HepG2 (cell line): Measurements from ENCODE around the gene COG4. TPM values are rescaled to one million over a fixed set of nuclear protein-coding genes. Genes with fewer than 3 reads are reported as not detected.

Experiments used
- ATAC-seq: fragments of 200-7000 bp; cut with Tn5 transposase; 3 replicates; pipeline ENCODE4 v1.9.1; 2020; ENCODE audit warnings: mild to moderate bottlenecking, moderate library complexity
- BruUV-seq: library from RNA; stranded (reverse); fragments of 400-500 nt; replicated peaks from 2 replicates; lab custom pipeline; 2021; lab: Mats Ljungman, UMichigan
- CTCF ChIA-PET: fragments of 300-600 bp; formaldehyde crosslinking; extraction: SDS; loops from one replicate; lab custom pipeline; 2021; ENCODE audit warnings: low total read pairs, inconsistent platforms, low intra/inter-chr PET ratio; lab: Yijun Ruan, JAX
- POLR2A ChIA-PET: fragments of 350-600 bp; sonication (Branson Sonifier 250); formaldehyde crosslinking; loops from one replicate; lab custom pipeline; 2020; ENCODE audit warnings: antibody characterized with exemption, inconsistent platforms; lab: Yijun Ruan, JAX
- DNase-seq: peaks from one replicate; pipeline ENCODE4 v3.0.0-alpha.2; 2015; ENCODE audit warnings: low spot score
- FAIRE-seq: peaks from 3 replicates; lab custom pipeline; 2011; peaks lifted over from hg19 to GRCh38; lab: Jason Lieb, UNC
- H2AFZ ChIP-seq: one replicate; pipeline ENCODE4 v1.6.1; 2011; ENCODE audit warnings: low read length, inconsistent platforms
- H3K27ac ChIP-seq: fragments of 300-600 bp; 3 replicates; pipeline ENCODE4 v1.8.0; 2011; ENCODE audit warnings: mixed run types, mild to moderate bottlenecking, mixed read lengths, low read length, inconsistent platforms; ENCODE audit not compliant: insufficient read depth; ENCODE audit errors: extremely low read length
- H3K27me3 ChIP-seq, 2 experiments: fragments of 200-600 bp in 1 of 2; 2 replicates in 1 of 2; 3 replicates in 1 of 2; pipeline versions ENCODE4 v1.6.0 to v1.8.0; 2011; ENCODE audit warnings: low read length in 2 of 2, mild to moderate bottlenecking in 2 of 2, moderate library complexity in 2 of 2, inconsistent platforms in 1 of 2; ENCODE audit not compliant: insufficient read depth in 2 of 2, control insufficient read depth in 1 of 2
- H3K36me3 ChIP-seq, 2 experiments: fragments of 200-600 bp in 1 of 2; replicated peaks in 1 of 2; 2 replicates in 1 of 2; 3 replicates in 1 of 2; pipeline versions ENCODE4 v1.5.1 to v1.8.0; 2011; ENCODE audit warnings: low read length in 2 of 2, inconsistent platforms in 1 of 2; ENCODE audit not compliant: insufficient read depth in 2 of 2, control insufficient read depth in 1 of 2
- H3K4me1 ChIP-seq: 2 replicates; pipeline ENCODE4 v1.5.1; 2012; ENCODE audit warnings: low read length, inconsistent platforms; ENCODE audit not compliant: insufficient read depth
- H3K4me2 ChIP-seq: 2 replicates; pipeline ENCODE4 v1.6.0; 2011; ENCODE audit warnings: low read depth, low read length, inconsistent platforms
- H3K4me3 ChIP-seq, 3 experiments: fragments of 200-600 bp in 1 of 3; sonication (generic), shearing (Covaris generic) in 1 of 3; replicated peaks in 1 of 3; 2 replicates each; pipeline ENCODE4 v1.5.1; 2011 to 2016; ENCODE audit warnings: low read length in 3 of 3, inconsistent platforms in 2 of 3, low read depth in 2 of 3, mild to moderate bottlenecking in 2 of 3, control low read depth in 1 of 3, mixed read lengths in 1 of 3; ENCODE audit not compliant: insufficient read depth in 1 of 3
- H3K79me2 ChIP-seq: one replicate; pipeline ENCODE4 v1.6.1; 2011; ENCODE audit warnings: low read length, inconsistent platforms; ENCODE audit not compliant: insufficient read depth
- H3K9ac ChIP-seq: 2 replicates; pipeline ENCODE4 v1.6.0; 2011; ENCODE audit warnings: mild to moderate bottlenecking, low read depth, low read length, inconsistent platforms; ENCODE audit not compliant: insufficient read depth
- H3K9me3 ChIP-seq: 2 replicates; pipeline ENCODE4 v1.5.1; 2012; ENCODE audit warnings: mild to moderate bottlenecking, low read length
- H4K20me1 ChIP-seq: 2 replicates; pipeline ENCODE4 v1.6.0; 2011; ENCODE audit warnings: inconsistent platforms, mild to moderate bottlenecking, low read length, moderate library complexity; ENCODE audit not compliant: insufficient read depth
- CEBPB ChIP-seq: IDR thresholded peaks from 2 replicates; pipeline ENCODE4 v1.6.1; 2011; ENCODE audit warnings: low read depth, low read length, improper control_type of control experiment, borderline replicate concordance
- HMGA1 ChIP-seq: sonication (generic); formaldehyde crosslinking; conservative IDR thresholded peaks from 2 replicates; pipeline ENCODE4 v1.4.0; 2020; ENCODE audit warnings: missing genetic modification reagents
- IRF9 ChIP-seq: sonication (generic); formaldehyde crosslinking; IDR thresholded peaks from 2 replicates; pipeline ENCODE4 v1.8.0; 2022; ENCODE audit warnings: missing genetic modification reagents, mild to moderate bottlenecking, borderline replicate concordance
- NFKB2 ChIP-seq: sonication (generic); formaldehyde crosslinking; IDR thresholded peaks from 2 replicates; pipeline ENCODE4 v1.4.0; 2020; ENCODE audit warnings: missing genetic modification reagents, borderline replicate concordance
- PCBP1 ChIP-seq: fragments of 200-400 bp; formaldehyde crosslinking; IDR thresholded peaks from 2 replicates; pipeline ENCODE4 v1.6.1; 2017; ENCODE audit warnings: mild to moderate bottlenecking, low read depth, low read length, borderline replicate concordance
- PHF21A ChIP-seq: sonication (generic); formaldehyde crosslinking; IDR thresholded peaks from 2 replicates; pipeline ENCODE4 v1.5.0; 2020; ENCODE audit warnings: mild to moderate bottlenecking, missing genetic modification reagents
- PHF5A ChIP-seq: IDR thresholded peaks from one replicate; pipeline ENCODE4 v1.6.1; 2018; ENCODE audit warnings: low read depth, missing genetic modification reagents; ENCODE audit not compliant: unreplicated experiment
- RAD21 ChIP-seq: fragments of 450-650 bp; formaldehyde crosslinking; IDR thresholded peaks from 2 replicates; pipeline ENCODE4 v1.5.0; 2020; ENCODE audit warnings: mild to moderate bottlenecking
- RORA ChIP-seq: sonication (generic); formaldehyde crosslinking; IDR thresholded peaks from 2 replicates; pipeline ENCODE4 v1.5.0; 2020; ENCODE audit warnings: mild to moderate bottlenecking, missing genetic modification reagents, moderate library complexity
- SMARCC2 ChIP-seq: fragments of 450-650 bp; IDR thresholded peaks from 2 replicates; pipeline ENCODE4 v1.6.1; 2017; ENCODE audit warnings: antibody characterized with exemption, mild to moderate bottlenecking
- TFDP2 ChIP-seq: sonication (generic); formaldehyde crosslinking; IDR thresholded peaks from 2 replicates; pipeline ENCODE4 v1.4.0; 2020; ENCODE audit warnings: missing genetic modification reagents
- THRA ChIP-seq: sonication (generic); formaldehyde crosslinking; IDR thresholded peaks from 2 replicates; pipeline ENCODE4 v1.4.0; 2020; ENCODE audit warnings: missing genetic modification reagents, borderline replicate concordance
- ZBTB38 ChIP-seq: sonication (generic); formaldehyde crosslinking; IDR thresholded peaks from 2 replicates; pipeline ENCODE4 v1.5.1; 2020; ENCODE audit warnings: mild to moderate bottlenecking, missing genetic modification reagents
- ZMAT3 ChIP-seq: sonication (generic); formaldehyde crosslinking; conservative IDR thresholded peaks from 2 replicates; pipeline ENCODE4 v1.7.0; 2021; ENCODE audit warnings: missing genetic modification reagents
- ZNF367 ChIP-seq: sonication (generic); formaldehyde crosslinking; IDR thresholded peaks from 2 replicates; pipeline ENCODE4 v1.4.0; 2020; ENCODE audit warnings: missing genetic modification reagents, borderline replicate concordance
- ZNF446 ChIP-seq: sonication (generic); formaldehyde crosslinking; IDR thresholded peaks from 2 replicates; pipeline ENCODE4 v1.5.0; 2020; ENCODE audit warnings: mild to moderate bottlenecking, missing genetic modification reagents
- ZNF619 ChIP-seq: sonication (generic); formaldehyde crosslinking; IDR thresholded peaks from 2 replicates; pipeline ENCODE4 v1.4.0; 2020; ENCODE audit warnings: mild to moderate bottlenecking, missing genetic modification reagents
- ZNF720 ChIP-seq: sonication (generic); formaldehyde crosslinking; IDR thresholded peaks from 2 replicates; pipeline ENCODE4 v1.4.0; 2020; ENCODE audit warnings: missing genetic modification reagents
- ZSCAN21 ChIP-seq: sonication (generic); formaldehyde crosslinking; IDR thresholded peaks from 2 replicates; pipeline ENCODE4 v1.8.0; 2022; ENCODE audit warnings: mild to moderate bottlenecking, missing genetic modification reagents, moderate library complexity, borderline replicate concordance
- ZSCAN5A ChIP-seq: sonication (generic); formaldehyde crosslinking; IDR thresholded peaks from 2 replicates; pipeline ENCODE4 v1.8.0; 2022; ENCODE audit warnings: mild to moderate bottlenecking, missing genetic modification reagents, borderline replicate concordance
- WGBS: methylation state at CpG from one replicate; pipeline ENCODE4 v1.1.6; 2017; ENCODE audit warnings: low lambda C conversion rate; 5-methylcytosine and 5-hydroxymethylcytosine counted together
- in situ Hi-C: cut with HindIII; loops from 2 replicates; pipeline ENCODE4 v1.10.0; 2017; ENCODE audit warnings: low pct_unique_long_range_greater_than_20kb; ENCODE audit not compliant: extremely low pct_ligation_motif_present
- intact Hi-C: fragments of 100-400 bp; cut with micrococcal nuclease; formaldehyde crosslinking; loops from one replicate; pipeline ENCODE4 v1.10.0; 2022; ENCODE audit not compliant: unreplicated experiment
- polyA plus RNA-seq, 8 experiments: library from polyadenylated mRNA; depleted of rRNA in 3 of 8; stranded (reverse) in 7 of 8; unstranded in 1 of 8; fragments of >200 nt; fragmentation: Illumina TruSeq in 4 of 8; extraction: Trizol in 4 of 8; gene quantifications; 2 replicates each; pipeline versions ENCODE4 v1.2.1 to v1.2.3, GENCODE V29; 2011 to 2016; ENCODE audit warnings: low read depth in 4 of 8, missing spikeins in 1 of 8, mixed read lengths in 1 of 8; ENCODE audit not compliant: insufficient read depth in 1 of 8
- total RNA-seq, 5 experiments: library from RNA; depleted of rRNA; stranded (reverse); fragments of >200 nt; fragmentation: Illumina TruSeq; extraction: Trizol; gene quantifications; 2 replicates each; pipeline ENCODE4 v1.2.3, GENCODE V29; 2016; ENCODE audit warnings: low read depth in 1 of 5

The COG4 gene
- total and polyA plus RNA-seq, 2 of the 13 experiments (the other 11 are each of a cell fraction or from before 2014, with no cell fraction given): 51.1 to 73.8 TPM

- TF ChIP-seq ZSCAN5A (CRISPR knock-in tag): no peak
- TF ChIP-seq PCBP1: no peak
- no peak for TF ChIP-seq PHF21A (CRISPR knock-in tag)
- no peak for TF ChIP-seq SMARCC2
- no peak for TF ChIP-seq ZNF720 (CRISPR knock-in tag)
- TF ChIP-seq ZBTB38 (CRISPR knock-in tag): peak; percentile 33; the same call in 1 of the 2 replicates
- TF ChIP-seq ZNF446 (CRISPR knock-in tag): 0 out of 2 replicates have a peak, but pooled peaks have one; percentile 29
- no peak for TF ChIP-seq RAD21 (CRISPR knock-in tag)
- no peak for TF ChIP-seq HMGA1
- no peak for TF ChIP-seq ZSCAN21
- TF ChIP-seq ZNF619: no peak
Observed at GRCh38 chr16:70432723-70433457, 90.5 kb downstream of the COG4 start (continued).

- Histone ChIP-seq H3K9ac (peak overlapping the region; percentile 52), H3K4me2 (peak overlapping the region; percentile 36), H3K27me3 (no peaks in the 10 kb centered on the region), H3K4me3 (0 out of 6 replicates have a peak overlapping the region, but pooled peaks of 1 of the 3 experiments have one; percentile 14), H3K9me3 (no peaks in the 10 kb centered on the region), H3K27ac (peak overlapping the region; percentile 65), H3K36me3 (peaks cover 7 to 9% of the 10 kb centered on the region in 2 experiments), H3K4me1 (peaks cover 94% of the 10 kb centered on the region), H3K79me2 (peaks cover 69% of the 10 kb centered on the region), H4K20me1 (no peaks in the 10 kb centered on the region), H2AFZ (no peak overlapping the region)
- BruUV-seq: no TSS peak
- intact Hi-C loops (no loop called here), in situ Hi-C loops (no loop called here)
- no peak for FAIRE-seq
- ChIA-PET POLR2A (interaction anchor here (1.1 to 3.9 kb wide), 7 partner anchors 9 to 133 kb away, joined by 3 to 29 read pairs (median 5); partner anchors contain the start of gene FCSK), CTCF (no interaction called here)
- DNase-seq: no peak
- no peak for ATAC-seq
- 65% methylated on average over 3 of the region's 3 CpGs for WGBS
- TF ChIP-seq THRA (CRISPR knock-in tag) (no peak), TFDP2 (CRISPR knock-in tag) (no peak), NFKB2 (CRISPR knock-in tag) (no peak), IRF9 (CRISPR knock-in tag) (no peak), CEBPB (peak; percentile 65), ZMAT3 (CRISPR knock-in tag) (0 out of 2 replicates have a peak, but pooled peaks have one; percentile 38), PHF5A (CRISPR knock-in tag) (no peak), ZNF367 (CRISPR knock-in tag) (no peak), RORA (no peak)
Observed at GRCh38 chr16:70432356-70432722, 91.0 kb downstream of the COG4 start.
